GM19025 (cell line): ENCODE results near the gene HSPA9.

ENCODE experiments used
- ATAC-seq: cut with Tn5 transposase; IDR thresholded peaks from one replicate; pipeline ENCODE4 v1.9.1; 2021; ENCODE audit warnings: mild to moderate bottlenecking, low read depth, moderate library complexity; ENCODE audit not compliant: unreplicated experiment

Gene HSPA9

DNA sequence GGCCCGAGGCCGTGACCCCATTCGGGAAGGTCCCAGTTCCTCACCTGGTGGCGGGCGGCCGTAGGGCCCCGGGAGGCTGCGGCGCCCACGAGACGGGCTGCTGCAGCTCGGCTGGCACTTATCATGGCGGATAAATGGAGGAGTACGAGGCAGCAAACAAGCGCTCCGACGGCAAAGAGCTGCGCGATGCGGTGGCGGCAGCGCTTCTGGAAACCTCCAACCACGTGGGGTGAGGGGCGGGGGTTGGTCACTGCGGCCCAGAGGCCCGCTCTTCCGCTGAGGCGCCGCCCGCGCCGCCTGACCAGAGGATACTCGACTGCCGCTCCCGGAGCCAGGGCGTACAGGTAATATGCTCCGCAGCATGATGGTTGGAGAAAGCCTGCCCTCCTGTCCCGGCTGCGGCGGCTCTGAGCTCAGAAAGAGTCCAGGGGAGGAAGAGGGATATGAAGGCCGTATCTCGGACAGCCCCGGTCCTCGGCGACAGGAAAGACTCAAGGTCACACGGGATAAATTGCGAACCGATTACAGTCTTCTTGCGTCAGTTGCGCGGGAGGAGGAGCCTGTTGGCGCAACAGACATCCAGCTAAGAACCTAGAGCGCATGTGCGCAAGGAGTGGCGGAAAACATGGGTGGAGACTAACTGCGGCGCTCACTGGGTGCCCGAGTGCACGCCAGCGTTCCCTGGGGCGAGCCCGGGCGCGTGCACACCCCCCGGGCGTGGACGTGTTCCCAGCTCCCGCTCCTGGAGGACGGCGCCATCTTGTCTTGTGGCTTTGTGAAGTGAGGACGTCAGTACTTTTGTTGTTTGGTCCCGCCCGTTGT is at the start of gene HSPA9:
Gene HSPA9, minus strand, starts transcription at position 208 of the 822 bp plus-strand sequence. Its CDS starts 83 bp downstream, at position 125.
- ATAC-seq: peak; percentile 82

GRCh38 chr5:138623053-138623452 is 47.9 kb upstream of the HSPA9 start:
- ATAC-seq: no peak

- no peak for ATAC-seq
Observed at GRCh38 chr5:138622051-138622450, 46.9 kb upstream of the HSPA9 start.

GRCh38 chr5:138620663-138621224 is 45.5 kb upstream of the HSPA9 start:
- ATAC-seq: no peak

GRCh38 chr5:138616508-138616907 is 41.3 kb upstream of the HSPA9 start:
- ATAC-seq: no peak

GRCh38 chr5:138615461-138615860 is 40.3 kb upstream of the HSPA9 start:
- no peak for ATAC-seq

DNA sequence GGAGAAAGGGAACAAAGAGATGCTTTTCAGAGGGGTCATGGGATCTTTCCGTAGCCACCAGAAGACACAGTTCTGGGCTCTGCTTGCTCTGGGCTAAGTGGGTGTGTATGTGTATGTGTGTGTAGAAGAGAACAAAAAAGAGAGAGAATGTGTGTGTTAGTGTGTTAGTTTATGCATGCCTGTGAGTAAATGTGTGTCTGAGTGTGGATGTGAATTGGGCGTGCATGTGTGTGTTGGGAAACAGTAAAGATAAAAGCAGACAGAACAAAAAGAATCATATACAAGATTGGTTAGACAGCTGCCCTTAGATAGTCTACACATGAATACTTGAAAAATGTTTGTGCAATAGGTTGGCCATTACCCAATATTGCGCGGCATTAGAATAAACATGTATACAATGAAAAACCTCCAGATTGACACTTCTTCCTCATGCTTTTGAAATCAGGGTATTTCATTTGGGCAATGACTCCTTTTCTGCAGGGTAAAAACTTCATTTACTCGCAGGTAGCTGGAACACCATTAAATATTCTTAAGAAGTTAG is 36.5 kb upstream of the HSPA9 start:
- ATAC-seq: no peak

DNA sequence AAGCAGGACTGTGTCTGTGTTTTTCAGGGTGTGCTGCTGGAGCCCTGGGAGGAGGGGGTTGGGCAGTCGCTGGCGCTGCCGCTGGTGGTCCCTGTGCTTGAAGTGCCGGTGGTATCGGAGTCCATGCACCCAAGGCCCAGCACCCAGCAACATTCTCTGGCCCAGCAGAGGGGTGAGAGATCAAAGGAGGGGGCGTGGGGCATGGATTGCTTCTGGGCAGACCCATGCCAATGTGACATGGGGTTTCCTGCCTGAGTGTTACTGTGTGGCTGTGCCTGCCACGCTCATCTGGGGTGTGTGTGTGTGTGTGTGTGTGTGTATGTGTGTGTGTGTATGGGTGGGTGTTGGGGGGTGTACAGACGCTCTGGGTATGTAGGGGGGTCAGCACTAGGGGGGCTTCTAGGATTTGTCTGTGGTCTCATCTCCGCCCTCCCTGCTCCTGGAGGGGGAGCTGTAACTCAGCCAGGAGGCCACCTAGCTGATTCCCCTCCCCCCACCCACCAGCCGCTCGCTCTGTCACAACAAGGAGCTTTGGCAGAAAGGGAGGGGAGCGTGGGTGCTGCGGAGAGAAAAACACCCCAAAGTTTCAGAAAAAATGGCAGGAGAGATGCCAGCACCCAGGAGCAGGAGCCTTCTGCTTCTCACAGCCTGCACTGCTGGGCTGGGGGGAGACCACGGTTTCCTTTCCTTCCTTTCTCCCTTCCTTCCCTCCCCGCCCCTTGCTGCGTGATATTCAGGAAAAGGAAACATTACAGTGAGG is 35.9 kb upstream of the HSPA9 start:
- no peak for ATAC-seq

DNA sequence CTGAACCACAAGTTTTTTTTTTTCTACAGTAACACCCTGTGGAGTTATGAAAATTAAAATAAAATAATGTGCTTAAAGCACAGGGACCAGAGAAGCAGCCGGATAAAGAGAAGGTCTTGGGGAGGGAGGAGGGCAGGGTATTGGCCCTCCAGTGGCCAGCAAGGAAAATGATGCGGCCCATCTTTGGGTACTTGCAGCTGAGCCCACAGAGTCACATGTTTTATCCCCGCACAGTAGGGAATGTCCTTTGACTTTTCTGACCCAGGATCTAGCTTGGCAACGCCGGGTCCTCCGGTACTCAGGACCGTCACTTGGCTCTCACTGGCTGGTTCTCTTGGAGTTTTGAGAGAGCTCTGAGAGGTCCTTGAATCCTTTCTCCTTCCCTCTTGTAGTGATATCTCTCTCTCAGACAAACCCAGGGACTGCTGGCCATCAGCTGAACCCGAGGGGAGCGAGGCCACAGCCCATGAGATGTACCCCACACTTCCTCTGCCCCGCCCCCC is 35.3 kb upstream of the HSPA9 start:
- no peak for ATAC-seq

- no peak for ATAC-seq
Observed at GRCh38 chr5:138606378-138607064, 31.3 kb upstream of the HSPA9 start.

DNA sequence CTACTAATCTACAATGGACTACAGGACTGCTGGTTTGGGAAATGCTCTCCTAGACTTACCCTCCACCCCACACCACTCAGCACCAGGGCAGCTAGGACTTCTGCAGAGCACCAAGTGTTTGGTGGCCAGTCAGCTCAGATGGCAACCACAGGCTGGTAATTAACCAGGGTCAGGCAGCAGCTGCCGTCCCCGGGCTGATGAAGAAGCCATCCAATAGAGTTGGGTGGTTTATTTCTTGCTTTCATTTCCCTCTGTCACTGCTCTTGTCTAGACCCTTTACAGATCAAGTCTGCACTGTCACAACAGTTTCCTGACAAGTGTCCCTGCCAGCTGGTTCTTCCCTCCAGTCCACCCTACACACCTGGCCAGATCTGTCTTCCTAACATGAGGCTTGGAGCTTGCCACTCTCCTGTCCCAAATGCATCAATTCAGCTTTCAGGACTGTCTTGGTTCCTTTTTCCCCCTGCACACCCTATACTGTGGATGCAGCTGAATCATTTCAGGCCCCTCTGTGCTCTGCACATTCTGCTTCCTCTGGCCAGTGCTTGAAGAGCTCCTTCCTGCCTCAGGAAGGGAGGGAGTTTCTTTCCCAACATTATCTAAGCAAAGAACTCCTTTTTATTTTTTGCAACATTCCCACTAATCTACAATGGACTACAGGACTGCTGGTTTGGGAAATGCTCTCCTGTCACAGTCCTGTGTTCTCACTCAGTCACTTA is 30.2 kb upstream of the HSPA9 start:
- peak; percentile 67 for ATAC-seq

DNA sequence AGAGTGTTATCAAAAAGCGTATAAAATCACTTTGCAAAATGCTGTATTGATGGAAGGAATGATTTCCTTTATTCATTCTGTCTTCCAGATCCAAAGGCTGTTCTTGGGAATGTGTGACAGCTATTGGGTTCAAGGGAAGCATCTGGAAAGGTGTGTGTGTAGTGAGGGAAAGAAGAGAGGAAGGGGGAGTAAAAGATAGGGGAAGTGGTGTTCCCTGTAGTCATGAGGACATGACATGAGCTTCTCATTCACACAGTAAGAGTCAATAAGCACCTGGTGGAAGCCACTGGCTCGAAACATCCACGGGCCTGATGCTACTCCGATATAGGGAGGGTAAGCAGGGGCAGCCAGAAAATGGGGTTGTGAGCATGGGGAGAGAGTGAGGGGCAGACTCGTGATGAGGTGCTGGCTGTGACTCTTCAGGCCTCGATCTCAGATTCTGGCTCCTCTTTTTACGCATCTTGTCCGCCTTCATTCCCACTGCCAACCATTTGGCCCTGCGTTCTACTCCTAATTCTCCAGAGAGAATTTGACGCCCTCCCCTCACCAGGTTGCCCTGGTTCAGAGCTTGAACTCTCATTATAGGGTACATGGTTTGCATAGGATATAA is 29.1 kb upstream of the HSPA9 start:
- ATAC-seq: no peak

DNA sequence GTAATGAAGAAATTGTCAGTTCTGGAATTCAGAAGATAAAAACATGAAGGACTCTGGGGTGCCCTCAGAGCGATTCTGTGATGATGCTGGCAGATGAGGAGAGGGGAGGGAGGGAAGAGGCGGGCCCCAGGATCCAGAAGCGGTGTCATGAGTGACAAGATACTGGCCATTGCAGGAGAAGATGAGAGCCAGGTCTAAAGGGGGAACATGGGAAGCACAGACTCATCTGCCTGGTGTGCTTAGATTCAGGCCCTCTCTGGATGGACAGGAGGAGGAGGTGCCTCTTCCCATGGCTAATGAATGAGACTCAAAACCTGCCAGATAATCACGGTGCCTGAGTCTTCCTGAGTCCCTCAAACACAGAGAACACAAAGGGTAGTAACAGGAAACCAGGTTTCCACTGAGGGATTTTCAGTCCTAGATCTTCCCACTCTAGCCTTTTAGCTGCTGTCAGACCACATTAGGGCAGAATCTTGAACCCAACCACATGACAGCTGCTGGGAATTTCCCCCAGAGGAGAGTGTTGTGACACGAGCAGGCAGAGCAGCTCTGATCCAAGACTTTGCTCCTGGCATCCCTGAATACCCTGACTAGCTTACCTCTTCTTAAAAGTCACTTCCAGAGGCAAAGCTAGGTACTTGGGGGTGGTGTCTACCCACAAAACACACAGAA is 28.2 kb upstream of the HSPA9 start:
- peak; percentile 44 for ATAC-seq

GRCh38 chr5:138602371-138603000 is 27.3 kb upstream of the HSPA9 start:
- ATAC-seq: no peak

- no peak for ATAC-seq
Observed at GRCh38 chr5:138601444-138601843, 26.2 kb upstream of the HSPA9 start.

DNA sequence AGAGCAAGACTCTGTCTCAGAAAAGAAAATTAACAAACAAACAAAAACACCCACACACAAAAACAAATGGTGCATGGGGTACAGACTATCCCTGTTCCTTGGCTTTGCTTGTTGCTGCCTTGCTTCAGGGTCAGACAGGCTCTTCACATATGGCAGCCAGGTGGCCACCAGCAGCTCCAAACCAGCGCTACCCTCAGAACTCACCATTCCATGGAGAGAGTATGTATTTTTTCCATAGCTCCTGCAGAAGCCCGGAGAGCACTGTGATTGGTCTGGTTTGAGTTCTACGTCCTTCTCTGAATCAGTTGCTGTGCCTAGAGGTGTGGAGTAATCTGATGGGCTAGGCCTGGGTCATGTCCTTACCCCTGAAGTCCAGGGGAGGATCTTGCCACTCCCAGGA is 25.2 kb upstream of the HSPA9 start:
- ATAC-seq: no peak

- no peak for ATAC-seq
Observed at GRCh38 chr5:138597661-138598400, 22.6 kb upstream of the HSPA9 start.
